Measurements from ENCODE around the gene ATOH8.

Gene ATOH8

DNA sequence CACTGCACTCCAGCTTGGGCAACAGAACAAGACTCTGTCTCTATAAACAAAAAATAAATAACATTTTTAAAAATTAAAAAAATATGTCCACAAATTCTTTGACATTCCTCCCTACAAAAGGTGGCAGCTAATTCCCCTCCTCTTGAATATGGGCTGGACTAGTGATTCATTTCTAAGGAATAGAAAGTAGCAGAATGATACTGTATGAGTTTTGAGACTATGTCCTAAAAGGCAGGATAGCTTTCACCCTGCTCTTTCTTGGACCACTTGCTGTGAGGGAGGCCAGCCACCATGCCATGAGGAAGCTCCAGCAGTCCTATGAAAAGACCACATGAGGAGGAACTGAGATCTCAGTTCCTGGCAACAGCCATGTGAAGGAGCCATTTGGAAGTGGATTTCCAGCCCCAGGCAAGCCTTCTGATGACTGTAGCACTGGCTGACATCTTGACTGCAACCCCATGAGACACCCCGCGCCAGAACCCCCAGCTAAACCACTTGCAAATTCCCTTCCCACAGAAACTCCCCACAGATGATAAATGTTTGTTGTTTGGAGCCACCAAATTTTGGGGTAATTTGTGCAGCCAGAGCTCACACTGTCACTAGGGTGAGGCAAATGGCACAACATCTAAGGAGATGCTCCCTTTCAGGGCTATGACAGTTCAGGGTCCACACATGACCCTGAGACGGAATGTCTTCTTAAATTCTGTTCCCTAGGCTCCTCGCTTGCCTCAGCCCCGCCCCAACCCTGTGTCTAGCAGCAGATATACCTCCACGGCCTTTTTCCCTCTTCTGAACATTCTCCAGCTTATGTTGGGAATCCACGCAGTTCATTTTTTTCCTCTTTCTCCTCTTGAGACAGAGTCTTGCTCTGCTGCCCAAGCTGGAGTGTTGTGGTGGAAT, 17.1 kb upstream of the ATOH8 start:
- Histone ChIP-seq H3K4me1 (ENCODE audit: control insufficient read depth, insufficient read depth, low read length, poor library complexity, severe bottlenecking) (peaks cover 7% of the 10 kb centered on the region), H3K4me3 (ENCODE audit: extremely low read depth, insufficient read depth, low read length, poor library complexity, severe bottlenecking) (no peak overlapping the region), H3K27ac (ENCODE audit: low read depth, low read length, severe bottlenecking) (no peak overlapping the region), H3K9me3 (ENCODE audit: control insufficient read depth, low read length) (no peaks in the 10 kb centered on the region), H3K36me3 (ENCODE audit: control insufficient read depth, insufficient read depth, low read length) (no peaks in the 10 kb centered on the region)
- 93 to 100% methylated on average over 3 to 5 of the region's 7 CpGs for WGBS, 2 experiments (ENCODE audit: insufficient coverage in 2 of 2)

DNA sequence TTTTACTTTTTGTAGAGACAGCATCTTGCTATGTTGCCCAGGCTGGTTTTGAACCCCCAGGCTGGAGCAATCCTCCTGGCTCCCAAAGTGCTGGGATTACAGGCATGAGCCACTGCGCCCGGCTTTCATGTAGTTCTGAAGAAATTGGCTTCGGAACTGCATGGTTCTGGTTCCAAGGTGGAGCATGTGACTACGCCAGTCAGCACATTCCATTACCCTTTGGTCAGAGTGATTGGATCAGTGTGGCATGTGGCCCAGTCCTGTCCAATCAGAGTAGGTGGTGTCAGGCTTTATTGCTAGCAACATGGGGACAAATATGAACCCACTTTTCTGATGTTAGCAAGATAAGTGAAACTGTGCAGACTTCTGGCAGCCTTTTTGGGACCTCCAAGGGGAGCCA, 16.3 kb upstream of the ATOH8 start:
- Histone ChIP-seq H3K9me3 (ENCODE audit: control insufficient read depth, low read length) (no peaks in the 10 kb centered on the region), H3K27ac (ENCODE audit: low read depth, low read length, severe bottlenecking) (no peak overlapping the region), H3K4me1 (ENCODE audit: control insufficient read depth, insufficient read depth, low read length, poor library complexity, severe bottlenecking) (peaks cover 15% of the 10 kb centered on the region), H3K4me3 (ENCODE audit: extremely low read depth, insufficient read depth, low read length, poor library complexity, severe bottlenecking) (no peak overlapping the region), H3K36me3 (ENCODE audit: control insufficient read depth, insufficient read depth, low read length) (no peaks in the 10 kb centered on the region)
- WGBS, 2 experiments (ENCODE audit: insufficient coverage in 2 of 2), result 85 to 100% methylated on average over 4 of the region's 4 CpGs

DNA sequence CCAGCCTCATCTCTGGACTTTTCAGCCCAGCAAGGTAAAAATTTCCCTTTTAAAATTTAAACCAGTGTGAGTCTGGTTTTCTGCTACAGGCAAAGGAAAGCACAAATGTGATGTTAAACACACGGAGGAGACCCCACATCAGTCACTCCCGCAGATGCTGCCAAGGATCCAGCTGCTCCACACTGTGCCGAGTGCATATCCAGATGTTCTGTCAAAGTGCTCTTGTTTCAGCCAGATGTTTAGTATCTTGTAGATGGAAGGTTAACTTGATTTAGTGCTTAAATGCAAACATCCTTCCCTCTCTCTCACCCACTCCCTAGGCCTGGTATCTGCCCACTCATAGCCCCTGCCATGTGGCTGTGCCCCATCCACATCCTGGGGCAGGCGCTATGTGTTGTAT, 15.8 kb upstream of the ATOH8 start:
- 88 to 91% methylated on average over 4 of the region's 4 CpGs for WGBS, 2 experiments (ENCODE audit: insufficient coverage in 2 of 2)
- Histone ChIP-seq H3K27ac (ENCODE audit: low read depth, low read length, severe bottlenecking) (no peak overlapping the region), H3K36me3 (ENCODE audit: control insufficient read depth, insufficient read depth, low read length) (no peaks in the 10 kb centered on the region), H3K9me3 (ENCODE audit: control insufficient read depth, low read length) (no peaks in the 10 kb centered on the region), H3K4me1 (ENCODE audit: control insufficient read depth, insufficient read depth, low read length, poor library complexity, severe bottlenecking) (peaks cover 19% of the 10 kb centered on the region), H3K4me3 (ENCODE audit: extremely low read depth, insufficient read depth, low read length, poor library complexity, severe bottlenecking) (no peak overlapping the region)

DNA sequence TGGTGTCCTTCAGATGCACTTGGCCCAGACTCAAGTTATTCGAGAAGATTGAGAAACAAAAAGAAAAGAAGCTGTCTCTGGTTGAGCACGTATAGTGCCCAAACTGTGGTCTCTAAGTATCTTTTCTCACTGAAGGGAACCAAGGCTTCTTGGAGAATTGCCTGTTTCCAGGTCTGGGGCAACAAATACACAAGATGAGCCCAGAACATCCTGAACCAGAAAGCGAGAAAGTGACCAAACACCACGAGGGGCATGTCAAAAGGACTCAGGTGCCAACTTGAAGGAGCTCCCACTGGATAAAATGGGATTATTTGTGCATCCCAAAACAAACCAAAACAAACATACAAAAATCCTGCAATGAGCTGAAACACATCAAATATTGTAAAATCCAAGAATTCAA, 13.6 kb upstream of the ATOH8 start:
- Histone ChIP-seq H3K27ac (ENCODE audit: low read depth, low read length, severe bottlenecking) (no peak overlapping the region), H3K36me3 (ENCODE audit: control insufficient read depth, insufficient read depth, low read length) (no peaks in the 10 kb centered on the region), H3K4me3 (ENCODE audit: extremely low read depth, insufficient read depth, low read length, poor library complexity, severe bottlenecking) (no peak overlapping the region), H3K9me3 (ENCODE audit: control insufficient read depth, low read length) (no peaks in the 10 kb centered on the region), H3K4me1 (ENCODE audit: control insufficient read depth, insufficient read depth, low read length, poor library complexity, severe bottlenecking) (peaks cover 28% of the 10 kb centered on the region)
- WGBS, 2 experiments (ENCODE audit: insufficient coverage in 2 of 2), result 91 to 95% methylated on average over 2 to 4 of the region's 4 CpGs

- H3K36me3 ChIP-seq (ENCODE audit: control insufficient read depth, insufficient read depth, low read length), result no peaks in the 10 kb centered on the region
- H3K4me1 ChIP-seq (ENCODE audit: control insufficient read depth, insufficient read depth, low read length, poor library complexity, severe bottlenecking), result peaks cover 28% of the 10 kb centered on the region
- H3K4me3 ChIP-seq (ENCODE audit: extremely low read depth, insufficient read depth, low read length, poor library complexity, severe bottlenecking), result no peak overlapping the region
- H3K9me3 ChIP-seq (ENCODE audit: control insufficient read depth, low read length), result no peaks in the 10 kb centered on the region
- H3K27ac ChIP-seq (ENCODE audit: low read depth, low read length, severe bottlenecking), result peak overlapping the region; percentile 85
- WGBS, 2 experiments (ENCODE audit: insufficient coverage in 2 of 2), result 89 to 97% methylated on average over 9 of the region's 9 CpGs
Measured at GRCh38 chr2:85741211-85741832, 12.5 kb upstream of the ATOH8 start.

GRCh38 chr2:85741833-85742455, 11.8 kb upstream of the ATOH8 start:
- WGBS, 2 experiments (ENCODE audit: insufficient coverage in 2 of 2), result 66 to 95% methylated on average over 9 to 12 of the region's 19 CpGs
- peak overlapping the region; percentile 85 for H3K27ac ChIP-seq (ENCODE audit: low read depth, low read length, severe bottlenecking)
- H3K4me1 ChIP-seq (ENCODE audit: control insufficient read depth, insufficient read depth, low read length, poor library complexity, severe bottlenecking), result peaks cover 28% of the 10 kb centered on the region
- no peak overlapping the region for H3K4me3 ChIP-seq (ENCODE audit: extremely low read depth, insufficient read depth, low read length, poor library complexity, severe bottlenecking)
- no peaks in the 10 kb centered on the region for H3K9me3 ChIP-seq (ENCODE audit: control insufficient read depth, low read length)
- H3K36me3 ChIP-seq (ENCODE audit: control insufficient read depth, insufficient read depth, low read length), result no peaks in the 10 kb centered on the region

DNA sequence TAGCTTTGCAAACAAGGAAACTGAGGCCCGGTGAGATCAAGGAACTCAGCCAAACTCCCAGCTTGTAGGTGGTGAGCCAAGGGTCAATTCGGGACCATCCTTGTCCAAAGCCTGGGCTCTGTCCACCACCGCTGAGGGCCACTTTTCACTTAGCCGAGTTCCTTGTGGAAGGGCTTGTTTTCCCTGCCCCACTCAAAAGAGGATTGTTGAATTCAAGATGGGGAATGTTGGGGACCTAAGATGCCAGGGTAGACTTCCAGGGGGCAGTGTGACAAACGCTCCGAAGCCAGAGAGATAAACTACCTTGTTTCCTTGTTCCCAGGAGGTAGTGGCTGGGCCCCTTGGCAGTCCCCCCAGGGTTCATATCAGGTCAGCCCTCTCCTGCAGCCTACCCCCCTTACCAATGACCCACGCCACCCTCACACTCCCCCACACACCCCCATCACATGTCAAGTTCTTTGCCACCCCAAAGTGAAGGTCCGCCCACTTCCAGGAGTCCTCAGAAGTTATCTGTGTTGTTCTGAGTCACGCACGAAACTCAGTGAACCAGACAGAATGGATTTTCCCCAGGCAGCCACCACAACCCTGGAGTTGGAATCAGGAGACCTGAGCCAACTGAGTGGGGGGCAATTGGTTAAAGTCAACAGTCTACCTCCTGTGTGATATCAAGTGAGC, 10.3 kb upstream of the ATOH8 start:
- Histone ChIP-seq H3K4me3 (ENCODE audit: extremely low read depth, insufficient read depth, low read length, poor library complexity, severe bottlenecking) (no peak overlapping the region), H3K4me1 (ENCODE audit: control insufficient read depth, insufficient read depth, low read length, poor library complexity, severe bottlenecking) (peaks cover 24% of the 10 kb centered on the region), H3K9me3 (ENCODE audit: control insufficient read depth, low read length) (no peaks in the 10 kb centered on the region), H3K36me3 (ENCODE audit: control insufficient read depth, insufficient read depth, low read length) (no peaks in the 10 kb centered on the region), H3K27ac (ENCODE audit: low read depth, low read length, severe bottlenecking) (no peak overlapping the region)
- WGBS, 2 experiments (ENCODE audit: insufficient coverage in 2 of 2), result 86 to 93% methylated on average over 9 to 10 of the region's 10 CpGs

- Histone ChIP-seq H3K4me1 (ENCODE audit: control insufficient read depth, insufficient read depth, low read length, poor library complexity, severe bottlenecking) (peaks cover 24% of the 10 kb centered on the region), H3K4me3 (ENCODE audit: extremely low read depth, insufficient read depth, low read length, poor library complexity, severe bottlenecking) (no peak overlapping the region), H3K9me3 (ENCODE audit: control insufficient read depth, low read length) (no peaks in the 10 kb centered on the region), H3K36me3 (ENCODE audit: control insufficient read depth, insufficient read depth, low read length) (no peaks in the 10 kb centered on the region), H3K27ac (ENCODE audit: low read depth, low read length, severe bottlenecking) (no peak overlapping the region)
- 95 to 96% methylated on average over 4 of the region's 4 CpGs for WGBS, 2 experiments (ENCODE audit: insufficient coverage in 2 of 2)
Measured at GRCh38 chr2:85744055-85744454, 9.7 kb upstream of the ATOH8 start.

DNA sequence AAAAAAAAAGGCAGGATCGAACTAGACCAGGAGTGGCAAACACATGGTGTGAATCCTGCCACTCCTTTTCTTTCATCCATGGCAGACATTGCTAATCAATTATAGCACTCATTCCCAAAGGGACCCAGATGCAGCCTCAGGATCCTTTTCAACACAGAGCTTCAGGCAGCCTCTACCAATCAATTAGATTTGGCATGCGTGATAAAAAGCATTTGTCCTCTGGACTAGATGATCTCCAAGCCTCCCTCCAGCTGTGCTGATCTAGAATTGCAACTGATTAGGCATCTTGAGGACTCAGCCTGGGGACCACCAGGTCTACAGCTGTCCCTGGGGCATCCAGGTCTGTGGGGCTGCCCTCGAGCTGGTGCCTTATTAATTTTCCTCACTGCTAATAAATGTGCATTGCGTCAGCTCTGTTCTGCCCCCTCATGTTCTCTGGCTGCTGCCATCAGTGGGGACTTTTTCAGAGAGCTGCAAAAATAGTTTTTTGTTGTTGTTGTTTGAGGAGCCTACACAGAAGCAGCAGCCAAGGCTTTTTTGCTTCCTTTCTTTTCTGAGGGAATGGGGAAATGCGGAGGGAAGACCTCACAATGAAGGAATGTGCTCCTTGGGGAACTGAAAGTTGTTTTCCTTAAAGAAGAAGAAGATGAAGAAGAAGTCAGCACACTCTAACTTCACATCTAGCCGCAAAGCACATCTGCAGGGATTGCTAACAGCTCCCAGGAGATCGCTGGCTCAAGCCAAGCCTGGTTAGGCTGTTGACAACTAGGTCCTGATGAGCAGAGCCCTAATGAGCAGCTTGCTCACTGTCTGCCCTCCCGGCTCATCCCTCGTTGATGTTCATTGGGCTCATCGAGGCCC, 8.8 kb upstream of the ATOH8 start:
- Histone ChIP-seq H3K9me3 (ENCODE audit: control insufficient read depth, low read length) (no peaks in the 10 kb centered on the region), H3K4me1 (ENCODE audit: control insufficient read depth, insufficient read depth, low read length, poor library complexity, severe bottlenecking) (peaks cover 24% of the 10 kb centered on the region), H3K4me3 (ENCODE audit: extremely low read depth, insufficient read depth, low read length, poor library complexity, severe bottlenecking) (no peak overlapping the region), H3K27ac (ENCODE audit: low read depth, low read length, severe bottlenecking) (no peak overlapping the region), H3K36me3 (ENCODE audit: control insufficient read depth, insufficient read depth, low read length) (no peaks in the 10 kb centered on the region)
- 82 to 90% methylated on average over 7 to 8 of the region's 10 CpGs for WGBS, 2 experiments (ENCODE audit: insufficient coverage in 2 of 2)

DNA sequence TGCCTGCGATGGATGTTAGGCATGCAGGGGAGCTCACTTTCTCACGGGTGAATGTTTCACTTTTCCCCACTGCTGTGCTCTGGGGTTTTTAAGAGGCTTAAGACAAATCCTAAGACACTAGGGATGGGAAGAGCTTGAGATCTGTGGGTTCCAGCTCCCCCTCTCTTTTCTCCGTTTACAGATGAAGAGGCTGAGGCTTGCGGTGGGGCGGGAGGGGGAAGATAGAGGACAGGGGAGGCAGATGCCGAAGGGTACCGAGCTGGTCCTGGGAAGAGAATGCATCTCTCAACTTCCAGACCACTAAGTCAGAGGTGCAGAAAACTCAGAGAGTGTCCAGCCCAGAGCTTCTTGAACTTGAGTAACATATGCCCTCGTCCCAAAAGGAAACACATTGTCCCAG, 8.2 kb upstream of the ATOH8 start:
- H3K4me1 ChIP-seq (ENCODE audit: control insufficient read depth, insufficient read depth, low read length, poor library complexity, severe bottlenecking), result peaks cover 24% of the 10 kb centered on the region
- H3K4me3 ChIP-seq (ENCODE audit: extremely low read depth, insufficient read depth, low read length, poor library complexity, severe bottlenecking), result no peak overlapping the region
- H3K9me3 ChIP-seq (ENCODE audit: control insufficient read depth, low read length), result no peaks in the 10 kb centered on the region
- H3K27ac ChIP-seq (ENCODE audit: low read depth, low read length, severe bottlenecking), result no peak overlapping the region
- WGBS, 2 experiments (ENCODE audit: insufficient coverage in 2 of 2), result 76 to 83% methylated on average over 4 to 5 of the region's 8 CpGs
- H3K36me3 ChIP-seq (ENCODE audit: control insufficient read depth, insufficient read depth, low read length), result no peaks in the 10 kb centered on the region

All from mesodermal cell (in vitro differentiated cells).